Fibroblast of skin of abdomen (primary cell): ENCODE results near the gene ABHD14A. TPM values are rescaled to one million over a fixed set of nuclear protein-coding genes. Genes with fewer than 3 reads are reported as not detected.
A peak's percentile ranks its signal among the peaks of the same experiment; 100 is the strongest.
"Not testable (repeated sequence)": the region's sequence is repeated elsewhere in the genome, so short reads cannot be mapped to it uniquely, and the experiment has no call there.

Source experiments
- DNase-seq: peaks from one replicate; pipeline ENCODE4 v3.0.0-alpha.2; 2013
- polyA plus RNA-seq, 2 experiments: library from polyadenylated mRNA; unstranded; fragments of 120-200 nt; gene quantifications; one replicate each; pipeline ENCODE4 v1.2.1, GENCODE V29; 2013; ENCODE audit not compliant: insufficient read length in 2 of 2

ABHD14A gene
- 13.8 TPM for polyA plus RNA-seq (2013, experiment 1 of 2; ENCODE audit: insufficient read length)
- polyA plus RNA-seq (2013, experiment 2 of 2; ENCODE audit: insufficient read length): 14.8 TPM

- peak; percentile 65 for DNase-seq
Measured at GRCh38 chr3:51974963-51975851, at the start of gene ABHD14A. Gene ABHD14A (plus strand): TSS chr3:51975064. CDS start chr3:51975136, 72 bp downstream.

DNA sequence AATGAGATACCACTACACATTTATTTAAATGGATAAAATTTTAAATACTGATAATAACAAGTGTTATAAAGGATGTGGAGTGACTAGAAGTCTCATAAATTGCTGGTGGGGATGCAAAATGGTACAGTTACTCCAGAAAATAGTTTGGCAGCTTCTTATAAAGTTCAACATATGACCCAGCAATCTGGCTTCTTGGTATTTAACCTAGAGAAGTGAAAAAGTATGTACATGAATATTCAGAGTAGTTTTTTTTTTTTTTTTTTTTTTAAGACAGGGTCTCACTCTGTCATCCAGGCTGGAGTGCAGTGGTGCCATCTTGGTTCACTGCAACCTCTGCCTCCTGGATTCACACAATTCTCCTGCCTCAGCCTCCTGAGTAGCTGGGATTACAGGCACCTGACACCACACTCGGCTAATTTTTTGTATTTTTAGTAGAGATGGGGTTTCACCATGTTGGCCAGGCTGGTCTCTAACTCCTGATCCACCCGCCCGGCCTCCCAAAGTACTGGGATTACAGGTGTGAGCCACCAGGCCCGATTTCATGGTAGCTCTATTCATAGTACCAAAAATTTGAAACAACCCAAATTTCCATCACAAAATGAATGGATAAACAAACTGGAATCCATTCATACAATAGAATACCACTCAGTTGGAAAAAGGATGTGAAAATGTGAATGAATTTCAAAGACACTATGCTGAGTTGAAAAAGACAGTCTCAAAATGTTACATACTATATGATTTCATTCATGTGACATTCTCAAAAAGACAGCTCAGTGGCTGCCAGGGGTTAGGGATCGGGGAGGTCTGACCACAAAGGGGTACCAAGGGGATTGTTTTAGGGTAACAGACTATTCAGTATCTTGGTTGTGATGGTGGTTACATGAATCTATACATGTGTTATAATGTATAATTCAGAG, 47.5 kb upstream of the ABHD14A start:
- DNase-seq: no peak

DNA sequence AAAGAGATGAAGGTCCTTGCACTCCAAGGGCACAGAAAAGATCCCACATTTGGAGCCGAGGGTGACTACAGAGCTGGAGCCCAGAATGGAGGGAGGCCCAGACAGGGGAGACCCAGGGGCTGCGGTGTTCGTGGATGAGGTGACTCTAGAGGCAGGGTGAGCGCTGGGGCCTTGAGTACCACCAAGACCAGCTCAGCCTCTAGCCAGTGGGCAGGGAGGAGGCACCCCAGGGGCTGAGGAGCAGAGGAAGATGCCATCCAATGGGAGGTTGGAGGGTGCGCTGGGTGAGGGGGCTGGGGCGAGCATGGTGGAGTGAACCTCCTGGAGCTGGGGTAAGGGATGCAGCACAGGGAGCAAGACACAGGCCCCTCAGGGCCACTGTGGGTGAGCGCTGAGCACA, 46.4 kb upstream of the ABHD14A start:
- DNase-seq: no peak

GRCh38 chr3:51928981-51929380, 45.9 kb upstream of the ABHD14A start:
- not testable (repeated sequence) for DNase-seq

- no peak for DNase-seq
Measured at GRCh38 chr3:51929420-51930003, 45.4 kb upstream of the ABHD14A start.

GRCh38 chr3:51930439-51930838, 44.4 kb upstream of the ABHD14A start:
- DNase-seq: no peak

GRCh38 chr3:51931756-51932155, 43.1 kb upstream of the ABHD14A start:
- no peak for DNase-seq

DNA sequence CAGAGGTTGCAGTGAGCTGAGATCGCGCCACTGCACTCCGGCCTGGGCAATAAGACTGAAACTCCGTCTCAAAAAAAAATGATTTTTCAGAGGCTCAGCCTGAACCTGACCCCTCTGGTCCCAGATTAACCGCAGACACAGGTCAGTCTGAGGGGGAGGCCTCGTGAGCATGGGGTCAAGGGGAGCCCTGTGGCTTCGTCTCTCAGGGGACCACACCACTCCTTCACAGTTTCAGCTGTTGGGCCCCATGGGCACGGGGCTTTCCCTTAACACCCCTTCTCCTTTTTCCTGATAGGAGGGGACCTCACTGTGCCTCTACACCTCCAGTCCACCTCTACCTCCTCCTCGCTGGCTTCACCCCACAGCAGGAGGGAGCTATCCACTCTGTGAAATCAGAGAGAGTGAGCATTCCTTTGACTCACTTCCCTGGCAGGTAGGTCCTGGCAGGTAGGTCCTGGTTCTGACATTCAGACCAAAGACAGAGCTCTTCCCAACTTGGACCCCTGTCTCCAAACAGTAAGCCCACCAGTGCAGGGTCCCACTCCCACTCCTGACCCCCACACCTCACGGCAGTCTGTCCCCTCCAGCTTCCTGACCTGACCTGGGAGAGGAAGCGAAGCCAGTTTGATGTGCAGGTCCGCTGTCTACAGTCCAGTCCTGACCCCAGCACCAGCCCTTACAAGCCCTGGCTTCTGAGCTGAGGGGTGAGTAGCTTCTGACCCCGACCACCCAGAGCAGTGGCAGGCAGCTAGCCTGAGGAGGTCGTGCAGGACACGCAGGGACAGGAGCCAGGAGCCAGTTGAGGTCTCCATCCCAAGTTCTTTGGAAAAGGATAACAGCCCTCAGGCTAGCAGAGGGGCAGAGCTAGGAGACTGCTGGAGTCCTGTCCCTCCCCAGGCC, 42.1 kb upstream of the ABHD14A start:
- DNase-seq: no peak

DNA sequence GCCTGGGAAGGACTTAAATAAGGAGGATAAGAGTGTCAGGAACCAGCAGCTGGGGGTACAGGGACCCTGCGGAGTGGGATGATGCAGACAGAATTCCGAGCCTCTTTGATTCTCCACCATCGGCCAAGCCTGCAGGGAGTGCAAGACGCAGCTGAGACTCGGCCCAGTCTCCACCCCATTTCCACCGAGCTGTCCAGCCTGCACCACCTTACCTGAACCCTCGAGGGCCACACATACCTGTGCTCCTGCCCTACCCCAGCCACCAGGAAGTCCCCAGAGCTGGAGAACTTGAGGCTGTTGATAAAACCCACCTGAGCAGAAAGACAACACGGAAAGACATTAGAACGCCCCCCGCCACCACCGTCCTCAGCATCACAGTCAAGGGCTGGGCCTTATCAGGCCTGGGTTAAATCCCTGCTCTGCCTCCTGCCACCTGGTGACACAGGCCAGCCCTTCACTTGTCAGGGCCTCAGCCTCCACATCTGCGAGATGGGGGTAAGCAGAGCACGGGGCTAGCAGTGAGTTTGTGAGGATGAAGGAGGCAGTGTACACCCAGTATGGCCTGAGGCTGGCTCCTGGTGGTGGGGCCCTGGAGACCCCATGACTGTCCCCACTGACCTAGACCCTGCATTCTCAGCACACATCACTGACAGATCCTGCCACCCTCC, 41.3 kb upstream of the ABHD14A start:
- DNase-seq: no peak

DNA sequence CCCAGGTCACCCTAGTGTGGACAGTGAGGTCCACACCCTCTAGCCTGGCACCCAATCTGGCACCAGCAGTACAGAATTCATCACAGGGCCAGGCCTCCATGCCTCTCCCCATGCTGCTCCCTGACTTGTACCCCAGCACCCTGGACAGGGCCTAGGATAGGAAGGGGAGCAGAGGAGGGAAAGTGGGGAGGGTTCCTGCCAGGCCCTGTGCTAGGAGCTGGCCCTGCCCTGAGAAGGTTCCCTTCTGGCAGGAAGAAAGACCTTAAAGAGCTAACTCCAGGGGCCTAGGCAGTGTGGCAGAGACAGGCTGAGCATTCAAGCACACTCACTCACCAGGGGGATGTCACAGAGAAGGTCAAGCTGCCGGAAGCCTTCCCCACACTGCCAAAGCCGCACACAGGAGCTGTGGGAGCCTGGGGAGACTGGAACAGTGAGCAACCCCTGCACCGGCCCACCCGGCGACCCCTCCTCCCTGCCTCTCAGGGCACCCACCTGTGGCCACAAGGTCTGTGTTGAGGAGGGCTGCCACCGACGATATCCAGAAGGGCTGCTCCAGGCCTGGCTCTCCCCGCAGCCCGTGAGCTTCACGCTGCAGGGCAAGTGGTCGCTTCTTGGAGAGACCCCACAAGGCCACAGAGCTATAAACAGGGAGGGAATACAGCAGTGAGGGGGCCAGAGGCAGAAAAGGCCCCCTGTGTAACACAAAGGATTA, 40.6 kb upstream of the ABHD14A start:
- DNase-seq: no peak

DNA sequence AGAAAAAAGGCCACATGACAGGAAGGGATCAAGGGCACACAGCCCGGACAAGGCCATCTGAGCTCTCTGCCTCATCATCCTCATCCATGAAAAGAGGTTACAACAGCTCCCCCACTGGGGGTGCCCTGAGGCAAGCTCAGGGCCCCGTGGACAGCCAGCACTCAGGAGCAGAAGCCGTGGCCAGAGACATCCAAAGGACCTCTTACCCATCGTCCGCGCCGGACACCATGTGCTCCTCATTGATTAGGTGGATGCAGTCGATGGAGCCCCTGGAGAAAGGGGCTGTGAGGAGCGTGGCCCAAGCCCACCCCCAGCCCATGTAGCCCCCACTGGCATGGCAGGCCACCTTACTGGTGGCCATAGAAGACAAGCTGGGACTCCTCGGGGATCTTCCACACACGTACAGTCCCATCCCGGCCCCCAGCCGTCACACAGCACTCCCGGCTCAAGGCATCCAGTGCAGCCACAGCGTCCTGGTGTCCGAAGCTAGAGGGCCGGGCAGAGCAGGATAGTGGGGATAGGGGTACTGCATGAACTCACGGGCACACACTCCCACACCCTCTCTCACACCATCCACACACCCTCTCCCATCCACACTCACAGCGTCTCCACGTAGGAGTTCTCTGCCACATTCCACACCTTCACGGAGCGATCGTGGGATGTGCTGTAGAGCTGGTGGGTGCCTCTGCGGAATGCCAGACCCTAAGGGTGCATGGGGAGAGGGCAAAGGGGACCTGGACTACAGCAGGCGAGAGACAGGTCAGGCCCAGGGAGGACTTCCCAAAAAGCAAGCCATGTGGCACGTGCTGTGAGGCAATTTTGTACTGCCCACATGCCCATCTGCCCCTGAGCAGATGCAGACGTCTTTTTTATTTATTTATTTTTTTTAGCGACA, 39.6 kb upstream of the ABHD14A start:
- no peak for DNase-seq

GRCh38 chr3:51935886-51936755, 38.7 kb upstream of the ABHD14A start:
- DNase-seq: no peak

DNA sequence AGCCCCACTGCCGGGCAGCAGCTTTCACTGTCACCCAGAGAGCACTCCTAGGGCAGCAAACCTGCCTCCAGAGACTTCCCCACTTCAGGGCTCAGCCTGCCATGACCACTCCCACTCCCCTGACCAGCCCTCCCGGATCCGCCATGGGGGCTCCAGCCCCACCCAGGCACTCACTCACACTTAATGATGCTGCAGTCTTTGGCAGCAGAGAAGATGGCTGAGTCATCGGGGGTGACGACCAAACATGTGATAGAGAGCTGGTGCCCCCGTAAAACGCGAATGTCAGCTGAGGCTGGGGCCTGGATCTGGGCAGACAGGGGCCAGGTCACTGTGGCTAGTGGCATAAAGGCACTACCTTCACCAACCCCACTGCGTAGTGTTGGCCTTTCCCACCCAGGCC, 37.9 kb upstream of the ABHD14A start:
- no peak for DNase-seq

DNA sequence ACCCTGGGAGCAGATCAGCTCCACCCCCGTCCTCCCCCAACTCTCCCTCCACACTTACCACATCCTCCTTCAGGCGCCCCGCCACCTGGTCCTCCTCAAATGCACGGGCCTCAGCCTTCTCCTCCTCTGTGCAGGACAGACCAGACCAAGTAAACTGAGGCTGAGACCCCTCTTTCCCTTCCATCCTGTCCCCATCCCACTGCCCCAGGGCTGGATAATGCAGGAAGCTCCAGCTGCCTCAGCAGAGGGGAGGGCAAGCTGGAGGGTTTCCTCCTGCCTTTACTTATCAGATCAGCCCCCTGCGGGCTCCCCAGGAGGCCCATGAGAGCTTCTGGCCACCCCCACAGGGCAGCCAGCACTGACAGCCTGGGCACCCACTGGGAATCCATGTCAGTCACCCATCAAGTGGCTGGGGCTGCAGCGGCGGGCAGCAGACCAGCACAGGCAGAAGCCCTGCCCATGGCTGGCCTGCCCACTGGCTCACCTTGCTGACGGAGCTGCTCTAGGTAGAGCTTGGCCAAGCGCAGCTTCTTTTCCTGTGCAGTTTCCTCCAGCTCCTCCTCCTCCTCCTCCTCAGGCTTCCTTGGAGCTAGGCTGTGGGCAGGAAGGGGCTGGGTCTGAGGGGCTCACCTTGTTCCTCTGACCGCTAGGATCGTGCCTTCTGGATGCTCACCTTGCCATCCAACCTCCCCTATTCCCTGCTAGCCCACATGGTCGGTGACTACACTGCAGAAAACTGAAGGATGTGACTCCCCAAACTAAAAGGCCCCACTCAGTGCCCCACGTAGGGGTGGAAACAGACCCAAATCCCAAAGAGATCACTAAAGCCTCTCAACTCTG, 37.0 kb upstream of the ABHD14A start:
- no peak for DNase-seq

DNA sequence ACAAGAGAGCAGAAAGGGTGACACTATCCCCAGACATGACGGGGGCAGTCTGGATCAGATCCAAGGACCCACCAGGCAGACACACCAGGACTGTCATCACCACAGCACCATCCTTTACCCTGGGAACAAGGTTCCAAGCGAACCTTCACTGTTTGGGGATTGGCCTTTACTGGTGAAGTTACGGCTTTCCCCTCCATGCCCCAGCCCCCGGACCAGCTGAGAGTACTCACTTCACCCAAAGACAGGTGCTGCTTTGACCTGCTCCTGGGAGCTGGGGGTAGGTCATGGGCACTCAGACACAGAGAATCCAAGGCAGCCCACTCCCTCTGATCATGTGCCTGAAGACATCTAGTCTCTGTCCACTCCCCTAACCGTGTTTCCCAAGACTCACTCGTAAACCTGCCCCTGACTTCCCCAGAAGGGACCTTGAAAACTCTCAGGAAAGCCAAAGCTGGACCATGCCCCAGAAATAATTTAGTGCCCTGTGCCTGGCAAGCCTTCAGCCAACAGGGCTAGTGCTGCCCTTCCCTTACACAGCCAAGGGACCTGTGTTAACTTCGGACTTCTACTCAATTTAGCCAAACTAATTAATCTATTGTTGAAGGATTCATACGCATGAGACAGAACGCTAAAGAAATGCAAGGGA, 36.0 kb upstream of the ABHD14A start:
- DNase-seq: no peak

- DNase-seq: no peak
Measured at GRCh38 chr3:51940648-51941462, 34.0 kb upstream of the ABHD14A start.
